ENCODE data around the gene C14orf93. TPM values are rescaled to one million over a fixed set of nuclear protein-coding genes. Genes with fewer than 3 reads are reported as not detected.

Gene C14orf93
- total and polyA plus RNA-seq, 9 of the 15 experiments (the other 6 are each of a cell fraction or from before 2014, with no cell fraction given) = 2.2 to 22.4 (median 16.1) TPM

- 0 out of 4 replicates have a peak, but pooled peaks of 1 of the 2 experiments have one; percentile 18 for TF ChIP-seq ARNT (IDR thresholded peaks at IDR 0.05)
- no peak for TF ChIP-seq SETDB1 (IDR thresholded peaks at IDR 0.05; ENCODE audit: low read length)
- TF ChIP-seq SRSF7 (optimal IDR thresholded peaks at IDR 0.05; ENCODE audit: low read depth, low read length) = no peak
- no peak for TF ChIP-seq CBFB (CRISPR knock-in tag; IDR thresholded peaks at IDR 0.05)
- TF ChIP-seq PHF21A (IDR thresholded peaks at IDR 0.05; ENCODE audit: borderline replicate concordance, low read depth) = no peak
- TF ChIP-seq PHF20 (IDR thresholded peaks at IDR 0.05; ENCODE audit: partially characterized antibody) = no peak
- no peak for TF ChIP-seq ATF4 (CRISPR knock-in tag; IDR thresholded peaks at IDR 0.05)
- TF ChIP-seq ZNF444 (CRISPR knock-in tag; IDR thresholded peaks at IDR 0.05) = no peak
- no peak for TF ChIP-seq PREB (CRISPR knock-in tag; IDR thresholded peaks at IDR 0.05)
- TF ChIP-seq NFE2 (IDR thresholded peaks at IDR 0.05; ENCODE audit: low read depth) = no peak
- no peak for TF ChIP-seq ZKSCAN3 (CRISPR knock-in tag; IDR thresholded peaks at IDR 0.05)
- TF ChIP-seq TAL1 (IDR thresholded peaks at IDR 0.05) = no peak
- TF ChIP-seq FOXP1 (CRISPR knock-in tag; IDR thresholded peaks at IDR 0.05) = no peak
- no peak for TF ChIP-seq RBM39 (optimal IDR thresholded peaks at IDR 0.05; ENCODE audit: low read depth, low read length)
- TF ChIP-seq ZNF57 (CRISPR knock-in tag; IDR thresholded peaks at IDR 0.05) = no peak
- TF ChIP-seq TAF7 (tag; IDR thresholded peaks at IDR 0.05) = no peak
- TF ChIP-seq MAFF (IDR thresholded peaks at IDR 0.05; ENCODE audit: low read length) = no peak
- TF ChIP-seq ZNF143 (CRISPR knock-in tag; IDR thresholded peaks at IDR 0.05) = no peak
- TF ChIP-seq ZNF175 (CRISPR knock-in tag; IDR thresholded peaks at IDR 0.05; ENCODE audit: low read depth) = no peak
- TF ChIP-seq NFIC (IDR thresholded peaks at IDR 0.05) = peak; percentile 8; the same call in 1 of the 2 replicates
- no peak for TF ChIP-seq ZNF696 (CRISPR knock-in tag; conservative IDR thresholded peaks at IDR 0.05)
- no peak for TF ChIP-seq ERF (CRISPR knock-in tag; IDR thresholded peaks at IDR 0.05)
- no peak for TF ChIP-seq TARDBP (IDR thresholded peaks at IDR 0.05)
- TF ChIP-seq ZNF280A (IDR thresholded peaks at IDR 0.05; ENCODE audit: low read depth, partially characterized antibody) = no peak
- no peak for TF ChIP-seq EWSR1 (IDR thresholded peaks at IDR 0.05; ENCODE audit: borderline replicate concordance, low read depth, partially characterized antibody)
- TF ChIP-seq DDX20 (tag; IDR thresholded peaks at IDR 0.05; ENCODE audit: low read depth) = no peak
- no peak for TF ChIP-seq SAFB (IDR thresholded peaks at IDR 0.05; ENCODE audit: borderline replicate concordance, low read depth, low read length)
- no peak for TF ChIP-seq DNMT1 (IDR thresholded peaks at IDR 0.05)
- no peak for TF ChIP-seq POLR2A (conservative IDR thresholded peaks at IDR 0.05)
- no peak for TF ChIP-seq ZNF41 (CRISPR knock-in tag; conservative IDR thresholded peaks at IDR 0.05)
- TF ChIP-seq RUNX1 (IDR thresholded peaks at IDR 0.05; ENCODE audit: low read depth) = no peak
Observed at GRCh38 chr14:23056956-23057756, 47.2 kb upstream of the C14orf93 start, which contains the start of gene CDH24 (continued).
